Small intestine (tissue), 7 donors: ENCODE measurements around the gene ELMO1. TPM values are rescaled to one million over a fixed set of nuclear protein-coding genes. Genes with fewer than 3 reads are reported as not detected.
A peak's percentile ranks its signal among the peaks of the same experiment; 100 is the strongest.
"Not testable (repeated sequence)": the region's sequence is repeated elsewhere in the genome, so short reads cannot be mapped to it uniquely, and the experiment has no call there.

Source experiments
- DNase-seq, 2 donors: peaks; one replicate each; pipeline versions ENCODE4 v3.0.0 to v3.0.0-alpha.2; 2013
- FAIRE-seq: peaks from 2 replicates; lab custom pipeline; 2012; peaks lifted over from hg19 to GRCh38; lab: Jason Lieb, UNC
- H3K27ac ChIP-seq, 3 donors: one replicate each; pipeline ENCODE4 v1.5.1; 2013; ENCODE audit warnings: low read length in 2 of 3, mild to moderate bottlenecking in 2 of 3, control low read depth in 1 of 3, inconsistent platforms in 1 of 3, low read depth in 1 of 3, moderate library complexity in 1 of 3
- H3K27me3 ChIP-seq, 3 donors: one replicate each; pipeline ENCODE4 v1.6.1; 2013; ENCODE audit warnings: low read length in 3 of 3, inconsistent platforms in 1 of 3; ENCODE audit not compliant: control insufficient read depth in 3 of 3, insufficient read depth in 3 of 3
- H3K36me3 ChIP-seq, 3 donors: one replicate each; pipeline ENCODE4 v1.6.1; 2013; ENCODE audit warnings: low read length in 3 of 3, inconsistent platforms in 1 of 3, low read depth in 1 of 3, mild to moderate bottlenecking in 1 of 3, moderate library complexity in 1 of 3; ENCODE audit not compliant: control insufficient read depth in 3 of 3, insufficient read depth in 2 of 3
- H3K4me1 ChIP-seq, 3 donors: one replicate each; pipeline ENCODE4 v1.6.1; 2013; ENCODE audit warnings: low read length in 2 of 3, inconsistent platforms in 1 of 3, low read depth in 1 of 3, mild to moderate bottlenecking in 1 of 3, moderate library complexity in 1 of 3; ENCODE audit not compliant: control insufficient read depth in 3 of 3, insufficient read depth in 2 of 3
- H3K4me3 ChIP-seq, 3 donors: one replicate each; pipeline ENCODE4 v1.5.1; 2013; ENCODE audit warnings: low read length in 3 of 3, control low read depth in 1 of 3, inconsistent platforms in 1 of 3, low read depth in 1 of 3, mild to moderate bottlenecking in 1 of 3, moderate library complexity in 1 of 3
- H3K9me3 ChIP-seq, 2 donors: one replicate each; pipeline ENCODE4 v1.6.1; 2013; ENCODE audit warnings: low read depth in 1 of 2, low read length in 1 of 2; ENCODE audit not compliant: control insufficient read depth in 2 of 2, insufficient read depth in 1 of 2
- WGBS, 3 donors: extraction: QIAGEN DNeasy Blood & Tissue Kit; methylation state at CpG; one replicate each; pipeline ENCODE4 v1.1.7; 2013; 5-methylcytosine and 5-hydroxymethylcytosine counted together
- polyA plus RNA-seq, 4 donors: library from polyadenylated mRNA; stranded (reverse) in 3 of 4; unstranded in 1 of 4; fragments of 200-250 nt in 3 of 4; fragments of 120-200 nt in 1 of 4; gene quantifications; one replicate each; pipeline versions ENCODE4 v1.2.1 to v1.2.3, GENCODE V29; 2013
- donor health status: healthy with polysubstance abuse.
- donor health status: control.
- donor health status: control.
- donor health status: Bipolar disorder and iron deficiency.
- donor health status: healthy.

Gene ELMO1
- polyA plus RNA-seq, 4 donors: 1.8 to 9.3 (median 7.3) TPM

- Histone ChIP-seq H3K4me1 (peaks cover 0 to 2% (median 0%) of the 10 kb centered on the region in 3 donors), H3K27ac (no peak overlapping the region), H3K4me3 (no peak overlapping the region), H3K9me3 (no peaks in the 10 kb centered on the region), H3K36me3 (no peaks in the 10 kb centered on the region), H3K27me3 (no peaks in the 10 kb centered on the region)
- 60 to 70% (median 65%) methylated on average over 6 of the region's 6 CpGs for WGBS, 3 donors
- FAIRE-seq (no peak), DNase-seq (no peak)
Observed at GRCh38 chr7:36984710-36985312, 463.9 kb downstream of the ELMO1 start.

DNA sequence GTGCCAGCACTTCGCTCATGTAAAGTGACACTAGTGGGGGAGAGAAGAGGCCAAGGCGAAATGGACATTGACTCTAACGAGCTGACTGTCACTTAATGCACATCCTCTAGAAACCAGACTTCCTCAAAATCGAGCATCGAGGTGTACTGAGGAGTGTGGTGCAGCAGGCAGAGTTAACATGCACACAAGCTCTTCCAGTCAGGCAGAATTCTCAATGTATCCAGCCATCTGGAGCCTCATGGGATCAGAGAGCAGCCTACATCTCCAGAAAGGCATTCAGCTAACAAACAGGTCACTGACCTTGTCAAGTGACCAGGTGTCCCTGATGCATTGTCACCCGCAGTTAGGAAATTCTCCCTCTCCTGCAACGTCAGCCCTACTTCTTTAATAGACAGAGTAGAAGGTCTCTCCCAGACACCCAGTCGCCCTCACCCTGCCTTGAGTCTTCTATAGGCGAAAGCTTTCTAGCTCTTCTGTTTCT, 464.6 kb downstream of the ELMO1 start:
- no peaks in the 10 kb centered on the region for H3K9me3 ChIP-seq
- H3K27ac ChIP-seq: no peak overlapping the region
- H3K36me3 ChIP-seq: no peaks in the 10 kb centered on the region
- no peaks in the 10 kb centered on the region for H3K27me3 ChIP-seq
- peaks cover 0 to 2% (median 0%) of the 10 kb centered on the region in 3 donors for H3K4me1 ChIP-seq
- 76 to 79% (median 78%) methylated on average over 9 of the region's 9 CpGs for WGBS, 3 donors
- no peak for FAIRE-seq
- no peak overlapping the region for H3K4me3 ChIP-seq
- DNase-seq: no peak

DNA sequence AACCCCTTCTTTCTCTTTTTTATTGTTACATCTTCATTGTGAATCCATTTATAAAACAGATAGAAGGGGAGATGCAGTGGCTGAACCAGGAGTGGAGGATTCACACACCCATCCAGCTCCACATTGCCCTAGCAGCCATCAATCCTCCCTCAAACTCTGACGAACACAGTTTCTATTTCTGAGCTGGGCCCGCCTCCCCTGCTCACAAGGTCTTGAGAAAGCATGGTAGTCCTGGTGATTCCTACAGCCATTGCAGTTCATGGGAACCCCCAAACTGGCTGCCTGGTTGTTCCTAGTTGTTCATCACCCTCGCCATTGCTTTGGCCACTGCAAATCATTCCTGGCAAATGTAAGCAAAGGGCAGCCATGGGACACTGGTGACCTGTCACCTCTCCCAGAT, 465.9 kb downstream of the ELMO1 start:
- Histone ChIP-seq H3K4me1 (peaks cover 0 to 2% (median 0%) of the 10 kb centered on the region in 3 donors), H3K27me3 (no peaks in the 10 kb centered on the region), H3K27ac (no peak overlapping the region), H3K36me3 (no peaks in the 10 kb centered on the region), H3K4me3 (no peak overlapping the region), H3K9me3 (no peaks in the 10 kb centered on the region)
- 83 to 88% (median 83%) methylated on average over 3 of the region's 3 CpGs for WGBS, 3 donors
- FAIRE-seq (no peak), DNase-seq (no peak)

DNA sequence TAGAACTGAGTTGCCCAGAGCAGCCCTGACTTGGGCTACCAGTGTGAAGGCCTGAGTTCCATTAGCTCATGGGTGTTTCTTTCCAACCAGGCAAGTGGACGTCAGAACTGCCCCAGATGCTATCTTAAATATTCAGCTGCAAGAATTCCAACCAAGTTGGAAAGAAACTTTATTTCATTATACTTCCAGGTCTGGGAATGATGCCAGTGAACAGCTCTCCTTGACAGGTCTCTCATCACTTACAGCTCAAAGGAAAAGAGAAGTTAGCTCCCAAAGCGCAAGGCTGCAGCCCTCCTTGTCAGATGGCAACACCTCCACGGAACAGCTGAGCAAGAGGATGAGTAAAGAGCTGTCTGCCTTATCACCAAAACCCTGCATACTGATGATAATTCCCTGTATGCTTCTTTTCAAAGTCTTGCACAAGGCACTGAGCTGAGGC, 468.8 kb downstream of the ELMO1 start:
- H3K4me3 ChIP-seq: no peak overlapping the region
- no peak overlapping the region for H3K27ac ChIP-seq
- FAIRE-seq (no peak), DNase-seq (no peak)
- H3K27me3 ChIP-seq: no peaks in the 10 kb centered on the region
- peaks cover 0 to 2% (median 0%) of the 10 kb centered on the region in 3 donors for H3K4me1 ChIP-seq
- WGBS, 3 donors: 77 to 85% (median 81%) methylated on average over 3 of the region's 3 CpGs
- no peaks in the 10 kb centered on the region for H3K36me3 ChIP-seq
- H3K9me3 ChIP-seq: no peaks in the 10 kb centered on the region

DNA sequence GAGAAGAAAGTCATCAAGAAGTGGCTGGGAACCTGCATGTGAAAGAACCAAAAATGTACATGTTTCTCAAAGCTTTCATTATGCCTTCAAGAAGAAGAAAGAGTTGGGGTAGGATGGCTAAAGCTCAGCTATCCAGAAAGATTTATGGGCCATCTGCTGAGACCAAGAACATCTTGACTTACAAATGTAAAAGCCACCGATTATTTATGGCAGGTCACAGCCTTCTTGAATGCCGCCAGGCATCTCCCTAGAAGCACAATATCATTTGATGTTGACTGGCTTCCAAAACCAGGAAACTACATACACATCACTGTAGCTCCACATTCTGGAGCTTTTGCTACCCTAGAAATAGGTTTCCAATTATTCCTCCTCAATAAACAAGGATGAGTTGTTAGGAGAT, 470.2 kb downstream of the ELMO1 start:
- no peak overlapping the region for H3K4me3 ChIP-seq
- H3K27me3 ChIP-seq: no peaks in the 10 kb centered on the region
- H3K27ac ChIP-seq: no peak overlapping the region
- H3K9me3 ChIP-seq: no peaks in the 10 kb centered on the region
- no peaks in the 10 kb centered on the region for H3K36me3 ChIP-seq
- DNase-seq (no peak), FAIRE-seq (no peak)
- WGBS, 3 donors: 87 to 96% (median 90%) methylated on average over 2 of the region's 2 CpGs
- no peaks in the 10 kb centered on the region for H3K4me1 ChIP-seq

DNA sequence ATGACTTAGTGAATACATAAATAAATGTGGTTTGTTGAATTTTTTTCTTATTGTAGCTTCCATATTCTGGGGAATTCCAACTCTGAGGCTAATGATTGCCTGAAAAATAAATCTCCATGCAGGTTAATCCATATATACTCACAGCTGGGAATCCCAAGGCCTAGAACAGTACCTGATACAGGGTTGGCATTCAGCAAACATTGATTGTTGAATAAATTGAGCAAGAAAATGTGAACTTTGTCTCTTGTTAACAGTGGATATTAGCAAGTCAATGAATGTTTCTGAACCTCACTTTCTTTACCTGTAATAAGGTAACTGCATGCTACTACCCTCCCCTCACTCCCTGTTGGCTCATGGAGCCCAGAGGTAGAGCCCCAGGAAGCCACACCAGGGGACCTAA, 470.8 kb downstream of the ELMO1 start:
- FAIRE-seq: no peak
- H3K4me1 ChIP-seq: no peaks in the 10 kb centered on the region
- no peak for DNase-seq
- no peaks in the 10 kb centered on the region for H3K36me3 ChIP-seq
- no peaks in the 10 kb centered on the region for H3K9me3 ChIP-seq
- H3K4me3 ChIP-seq: no peak overlapping the region
- no peaks in the 10 kb centered on the region for H3K27me3 ChIP-seq
- no peak overlapping the region for H3K27ac ChIP-seq

DNA sequence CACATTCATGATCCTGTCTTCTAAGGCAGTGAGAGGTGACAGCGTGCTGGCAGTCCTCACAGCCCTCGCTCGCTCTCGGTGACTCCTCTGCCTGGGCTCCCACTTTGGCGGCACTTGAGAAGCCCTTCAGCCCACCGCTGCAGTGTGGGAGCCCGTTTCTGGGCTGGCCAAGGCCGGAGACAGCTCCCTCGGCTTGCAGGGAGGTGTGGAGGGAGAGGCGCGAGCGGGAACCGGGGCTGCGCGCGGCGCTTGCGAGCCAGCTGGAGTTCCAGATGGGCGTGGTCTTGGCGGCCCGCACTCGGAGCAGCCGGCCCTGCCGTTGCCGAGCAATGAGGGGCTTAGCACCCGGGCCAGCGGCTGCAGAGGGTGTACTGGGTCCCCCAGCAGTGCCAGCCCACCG, 475.1 kb downstream of the ELMO1 start:
- H3K27ac ChIP-seq, H3K27me3 ChIP-seq, H3K36me3 ChIP-seq, FAIRE-seq, H3K9me3 ChIP-seq, DNase-seq, H3K4me3 ChIP-seq: not testable (repeated sequence)
- H3K4me1 ChIP-seq: peaks cover 0 to 23% (median 7%) of the 10 kb centered on the region in 3 donors
- WGBS, 3 donors: 96 to 98% (median 96%) methylated on average over 27 to 28 of the region's 28 CpGs

GRCh38 chr7:36972140-36972518, 476.5 kb downstream of the ELMO1 start:
- 38 to 62% (median 42%) methylated on average over 5 of the region's 5 CpGs for WGBS, 3 donors
- FAIRE-seq: no peak
- peak; percentile 12 to 77 for DNase-seq
- no peaks in the 10 kb centered on the region for H3K36me3 ChIP-seq
- peak overlapping the region in 1 of 3 donors; percentile 53 for H3K27ac ChIP-seq
- peaks cover 0 to 23% (median 7%) of the 10 kb centered on the region in 3 donors for H3K4me1 ChIP-seq
- H3K27me3 ChIP-seq: no peaks in the 10 kb centered on the region
- H3K4me3 ChIP-seq: no peak overlapping the region
- peaks cover 0 to 3% of the 10 kb centered on the region in 2 donors for H3K9me3 ChIP-seq
